HG02885 (cell line): ENCODE results near the gene CCDC18.

Source experiments
- ATAC-seq: cut with Tn5 transposase; IDR thresholded peaks from one replicate; pipeline ENCODE4 v1.9.1; 2021; ENCODE audit warnings: mild to moderate bottlenecking; ENCODE audit not compliant: unreplicated experiment, poor library complexity

The CCDC18 gene

GRCh38 chr1:93283496-93283895, 103.0 kb downstream of the CCDC18 start:
- ATAC-seq: no peak

GRCh38 chr1:93288558-93288957, 108.0 kb downstream of the CCDC18 start:
- no peak for ATAC-seq

- ATAC-seq: no peak
Measured at GRCh38 chr1:93296555-93297154, 116.1 kb downstream of the CCDC18 start.

GRCh38 chr1:93301131-93301530, 120.6 kb downstream of the CCDC18 start:
- ATAC-seq: no peak

GRCh38 chr1:93302078-93302477, 121.6 kb downstream of the CCDC18 start:
- ATAC-seq: no peak

- ATAC-seq: peak; percentile 56
Measured at GRCh38 chr1:93304716-93305138, 124.2 kb downstream of the CCDC18 start.

- ATAC-seq: no peak
Measured at GRCh38 chr1:93306920-93307319, 126.4 kb downstream of the CCDC18 start.

GRCh38 chr1:93313026-93313425, 132.5 kb downstream of the CCDC18 start:
- ATAC-seq: no peak

- no peak for ATAC-seq
Measured at GRCh38 chr1:93317207-93317606, 136.7 kb downstream of the CCDC18 start.

- no peak for ATAC-seq
Measured at GRCh38 chr1:93317943-93318342, 137.4 kb downstream of the CCDC18 start.

- ATAC-seq: no peak
Measured at GRCh38 chr1:93321720-93322119, 141.2 kb downstream of the CCDC18 start.

- no peak for ATAC-seq
Measured at GRCh38 chr1:93322349-93322748, 141.8 kb downstream of the CCDC18 start.

GRCh38 chr1:93323185-93323820, 142.8 kb downstream of the CCDC18 start:
- ATAC-seq: no peak

GRCh38 chr1:93324486-93325464, 144.3 kb downstream of the CCDC18 start:
- no peak for ATAC-seq
